ENCODE measurements around the gene LPCAT2.

The LPCAT2 gene

DNA sequence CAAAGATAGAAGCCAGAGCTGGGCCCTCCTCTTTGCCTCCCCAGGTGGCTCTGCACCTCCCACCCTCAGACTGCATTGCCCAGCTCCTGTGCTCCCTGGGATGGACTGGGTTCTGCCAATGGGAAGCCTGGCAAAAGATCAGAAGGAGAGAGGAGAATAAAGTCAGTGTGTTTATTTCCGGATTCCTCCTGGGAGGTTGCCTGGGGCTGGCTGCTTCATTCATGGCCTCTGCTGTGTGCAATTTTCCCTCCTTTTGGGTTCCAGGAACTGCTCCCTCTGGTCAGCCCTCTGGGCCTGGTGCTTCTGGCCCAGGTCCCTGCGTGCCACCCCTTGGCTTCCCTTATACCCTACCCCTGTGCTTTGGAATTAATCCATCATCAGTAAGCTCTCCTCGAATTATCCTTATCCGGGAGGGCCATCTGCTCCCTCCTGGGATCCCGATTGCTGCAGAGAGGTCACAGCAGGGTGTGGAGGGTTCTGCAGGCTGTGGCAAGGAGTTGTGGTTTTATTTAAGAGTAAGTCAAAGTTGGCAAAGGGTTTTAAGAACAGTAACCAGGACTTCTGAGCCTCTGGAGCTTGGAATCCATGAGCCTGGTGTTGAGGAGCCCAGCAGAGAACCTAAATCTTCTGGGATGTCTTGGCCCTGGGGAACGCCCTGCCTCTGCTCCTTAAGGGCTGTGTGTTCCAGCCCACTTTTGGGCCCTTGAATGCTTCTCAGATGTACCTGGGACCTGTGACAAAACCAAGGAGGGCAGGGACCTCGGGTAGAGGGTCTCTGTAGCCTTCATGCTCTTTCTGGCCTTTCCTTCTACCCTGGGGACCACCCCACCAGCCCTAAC is 38.1 kb upstream of the LPCAT2 start:
- FAIRE-seq = no peak
- DNase-seq (ENCODE audit: insufficient read length, low spot score) = no peak

DNA sequence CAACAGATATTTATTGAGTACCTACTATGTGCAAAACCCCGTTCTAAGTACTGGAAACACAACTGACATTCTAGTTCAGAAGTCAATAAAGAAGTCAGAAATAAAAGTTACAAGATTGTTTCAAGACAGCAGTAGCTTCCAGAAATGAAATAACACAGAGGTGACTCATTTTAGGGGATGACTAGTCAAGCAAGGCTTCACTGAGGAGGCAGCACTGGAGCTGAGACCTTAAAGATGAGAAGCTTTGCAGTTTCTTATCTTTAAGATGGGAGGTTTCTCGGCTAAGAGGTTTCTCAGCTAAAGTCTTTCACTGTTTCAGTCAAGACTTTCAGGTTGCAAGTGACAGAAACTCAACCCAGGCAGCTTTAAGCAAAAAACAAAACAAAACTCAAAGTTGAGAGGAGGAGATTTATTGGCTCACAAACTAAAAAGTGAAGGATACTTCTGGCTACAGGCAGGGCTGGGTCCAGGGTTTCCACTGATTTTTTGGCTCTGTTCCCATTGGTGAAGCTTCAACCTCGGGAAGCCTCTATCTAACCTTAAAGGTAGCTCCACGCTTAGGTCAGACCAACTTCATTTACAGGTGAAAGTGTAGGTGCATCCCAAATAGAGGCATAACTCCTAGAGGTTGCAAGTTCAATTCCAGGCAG is 37.3 kb upstream of the LPCAT2 start:
- DNase-seq (ENCODE audit: insufficient read length, low spot score) (no peak), FAIRE-seq (no peak)
- peak; percentile 99 for TF ChIP-seq PAX5 (IDR thresholded peaks at IDR 0.05; ENCODE audit: insufficient read depth, low read length, severe bottlenecking)
- no peak for TF ChIP-seq TAF1 (IDR thresholded peaks at IDR 0.05; ENCODE audit: low read depth, low read length)

More for the DNA sequence above, 38.1 kb upstream of the LPCAT2 start:
- no peak for TF ChIP-seq PAX5 (IDR thresholded peaks at IDR 0.05; ENCODE audit: insufficient read depth, low read length, severe bottlenecking)

DNA sequence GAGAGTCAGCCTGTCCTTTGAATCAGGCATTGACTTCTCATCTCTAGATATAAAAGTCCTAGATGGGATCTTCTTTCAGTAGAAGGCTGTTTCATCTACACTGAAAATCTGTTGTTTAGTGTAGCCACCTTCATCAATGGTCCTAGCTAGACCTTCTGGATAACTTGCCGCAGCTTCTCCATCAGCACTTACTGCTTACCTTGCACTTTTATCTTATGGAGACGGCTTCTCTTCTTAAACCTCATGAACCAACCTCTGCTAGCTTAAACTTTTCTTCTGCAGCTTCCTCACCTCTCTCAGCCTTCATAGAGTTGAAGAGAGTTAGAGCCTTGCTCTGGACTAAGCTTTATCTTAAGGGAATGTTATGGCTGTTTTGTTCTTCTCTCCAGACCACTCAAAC is 35.3 kb upstream of the LPCAT2 start:
- FAIRE-seq (no peak), DNase-seq (ENCODE audit: insufficient read length, low spot score) (no peak)
- TF ChIP-seq POLR2AphosphoS5 (IDR thresholded peaks at IDR 0.05; ENCODE audit: low read depth, low read length) (no peak), POLR2A (IDR thresholded peaks at IDR 0.05; ENCODE audit: low read depth, low read length) (no peak), PAX5 (IDR thresholded peaks at IDR 0.05; ENCODE audit: insufficient read depth, low read length, severe bottlenecking) (no peak)

DNA sequence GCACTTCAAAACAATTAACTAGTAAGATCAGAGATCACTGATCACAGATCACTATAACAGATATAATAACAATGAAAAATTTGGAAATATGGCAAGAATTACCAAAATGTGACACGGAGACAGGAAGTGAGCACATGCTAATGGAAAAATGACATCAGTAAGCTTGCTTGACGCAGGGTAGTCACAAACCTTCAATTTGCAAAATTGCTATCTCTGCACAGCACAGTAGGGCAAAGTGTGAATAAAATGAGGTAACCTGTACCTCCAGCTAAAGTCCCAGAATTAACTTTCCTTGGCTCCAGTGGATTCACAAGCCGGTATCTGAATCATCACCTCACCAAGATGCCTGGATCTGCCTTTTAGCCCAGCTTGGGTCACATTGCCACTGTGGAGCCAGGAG is 34.1 kb upstream of the LPCAT2 start:
- TF ChIP-seq PAX5 (IDR thresholded peaks at IDR 0.05; ENCODE audit: insufficient read depth, low read length, severe bottlenecking) (no peak), TAF1 (IDR thresholded peaks at IDR 0.05; ENCODE audit: low read depth, low read length) (no peak), POLR2AphosphoS5 (IDR thresholded peaks at IDR 0.05; ENCODE audit: low read depth, low read length) (no peak), POLR2A (IDR thresholded peaks at IDR 0.05; ENCODE audit: low read depth, low read length) (no peak), POU2F2 (IDR thresholded peaks at IDR 0.05; ENCODE audit: low read depth, low read length) (no peak), SPI1 (IDR thresholded peaks at IDR 0.05; ENCODE audit: low read depth, low read length) (no peak)
- FAIRE-seq (no peak), DNase-seq (ENCODE audit: insufficient read length, low spot score) (no peak)

DNA sequence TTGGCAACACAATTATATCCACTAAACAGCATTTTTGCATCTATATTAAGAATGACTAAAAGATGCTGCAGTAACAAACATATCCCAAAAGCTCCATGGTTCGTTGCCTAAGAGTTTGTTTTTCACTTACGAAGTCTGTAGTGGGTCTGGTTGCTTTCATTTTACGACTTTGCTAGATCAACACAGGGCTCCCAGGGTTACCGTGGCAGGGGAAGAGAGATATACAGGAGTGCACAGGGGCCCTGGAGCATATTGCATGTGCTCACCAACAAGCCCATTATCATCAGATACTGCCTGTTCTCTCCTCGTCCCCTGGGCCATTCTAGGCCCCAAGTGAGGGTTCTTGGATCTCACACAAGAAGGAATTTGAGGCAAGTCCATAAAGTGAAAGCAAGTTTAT is 33.0 kb upstream of the LPCAT2 start:
- FAIRE-seq (no peak), DNase-seq (ENCODE audit: insufficient read length, low spot score) (no peak)
- TF ChIP-seq TAF1 (IDR thresholded peaks at IDR 0.05; ENCODE audit: low read depth, low read length) = no peak
- no peak for TF ChIP-seq POLR2AphosphoS5 (IDR thresholded peaks at IDR 0.05; ENCODE audit: low read depth, low read length)
- no peak for TF ChIP-seq PAX5 (IDR thresholded peaks at IDR 0.05; ENCODE audit: insufficient read depth, low read length, severe bottlenecking)
- no peak for TF ChIP-seq POU2F2 (IDR thresholded peaks at IDR 0.05; ENCODE audit: low read depth, low read length)
- no peak for TF ChIP-seq SPI1 (IDR thresholded peaks at IDR 0.05; ENCODE audit: low read depth, low read length)
- no peak for TF ChIP-seq POLR2A (IDR thresholded peaks at IDR 0.05; ENCODE audit: low read depth, low read length)

DNA sequence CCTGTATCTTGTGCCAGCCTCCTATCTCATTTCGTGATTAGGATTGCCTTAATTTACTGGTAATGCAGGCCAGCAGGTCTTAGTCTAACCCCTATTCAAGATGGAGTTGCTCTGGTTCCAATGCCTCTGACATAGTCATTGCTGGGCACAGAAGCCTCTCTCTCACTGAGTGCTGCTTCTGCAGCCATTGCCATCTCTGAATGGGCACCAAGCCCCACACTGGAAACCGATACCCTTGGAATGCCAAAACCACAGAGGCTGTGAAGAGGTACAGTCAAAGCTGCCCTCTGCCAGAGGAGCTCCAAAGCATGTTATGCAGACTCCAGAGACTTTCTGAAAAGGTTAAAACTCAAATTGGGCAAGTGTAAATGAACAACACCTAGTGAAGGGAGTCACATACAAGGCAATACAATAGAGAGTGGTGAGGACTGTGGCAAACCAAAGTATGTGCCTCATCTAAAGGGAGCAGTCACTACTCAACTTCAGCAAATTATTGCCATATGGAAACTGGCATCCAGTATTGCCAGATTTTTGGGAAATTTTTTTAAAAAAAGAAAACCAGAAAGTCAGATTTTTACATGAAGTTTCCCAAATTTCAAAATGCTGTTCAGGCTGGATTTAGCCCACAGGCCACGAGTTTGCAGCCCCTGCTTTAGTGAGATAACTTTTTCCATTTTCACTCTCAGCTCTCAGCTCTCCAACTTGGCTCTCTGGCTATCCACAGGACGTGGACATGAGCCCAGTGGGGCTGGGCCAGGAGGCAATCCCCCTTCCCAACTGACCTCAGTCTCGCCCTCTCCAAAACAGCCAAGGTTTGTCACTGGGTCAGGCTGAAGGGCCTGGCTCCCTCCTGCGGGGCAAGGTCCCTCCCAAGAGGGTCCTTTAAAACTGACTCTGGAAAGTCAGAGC is 32.0 kb upstream of the LPCAT2 start:
- TF ChIP-seq POLR2AphosphoS5 (IDR thresholded peaks at IDR 0.05; ENCODE audit: low read depth, low read length) = no peak
- no peak for TF ChIP-seq SPI1 (IDR thresholded peaks at IDR 0.05; ENCODE audit: low read depth, low read length)
- no peak for TF ChIP-seq TAF1 (IDR thresholded peaks at IDR 0.05; ENCODE audit: low read depth, low read length)
- TF ChIP-seq POLR2A (IDR thresholded peaks at IDR 0.05; ENCODE audit: low read depth, low read length) = no peak
- TF ChIP-seq POU2F2 (IDR thresholded peaks at IDR 0.05; ENCODE audit: low read depth, low read length) = no peak
- TF ChIP-seq PAX5 (IDR thresholded peaks at IDR 0.05; ENCODE audit: insufficient read depth, low read length, severe bottlenecking) = no peak
- no peak for DNase-seq (ENCODE audit: insufficient read length, low spot score)
- no peak for FAIRE-seq

DNA sequence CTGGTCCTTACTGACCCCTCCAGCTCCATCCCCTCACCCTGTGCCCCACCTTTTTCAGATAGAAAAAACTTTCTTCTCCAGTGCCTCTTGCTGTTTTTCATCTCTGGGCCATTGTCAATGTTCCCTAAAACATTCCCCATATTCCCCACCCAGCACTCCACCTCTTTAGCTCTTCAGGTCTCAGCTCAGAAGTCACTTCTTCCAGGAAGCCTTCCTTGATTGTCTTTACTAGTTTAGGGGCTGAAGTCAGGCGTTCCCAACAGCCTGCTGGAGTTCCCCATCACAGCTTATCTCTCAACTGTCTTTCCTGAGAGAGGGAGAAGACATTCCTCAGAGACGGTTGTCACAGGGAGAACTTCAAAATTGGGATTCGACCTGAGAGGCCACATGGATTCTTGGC is 31.1 kb upstream of the LPCAT2 start:
- TF ChIP-seq POLR2A (IDR thresholded peaks at IDR 0.05; ENCODE audit: low read depth, low read length) = no peak
- no peak for TF ChIP-seq PAX5 (IDR thresholded peaks at IDR 0.05; ENCODE audit: insufficient read depth, low read length, severe bottlenecking)
- no peak for TF ChIP-seq SPI1 (IDR thresholded peaks at IDR 0.05; ENCODE audit: low read depth, low read length)
- no peak for TF ChIP-seq TAF1 (IDR thresholded peaks at IDR 0.05; ENCODE audit: low read depth, low read length)
- no peak for TF ChIP-seq POLR2AphosphoS5 (IDR thresholded peaks at IDR 0.05; ENCODE audit: low read depth, low read length)
- TF ChIP-seq POU2F2 (IDR thresholded peaks at IDR 0.05; ENCODE audit: low read depth, low read length) = no peak
- FAIRE-seq (no peak), DNase-seq (ENCODE audit: insufficient read length, low spot score) (no peak)

DNA sequence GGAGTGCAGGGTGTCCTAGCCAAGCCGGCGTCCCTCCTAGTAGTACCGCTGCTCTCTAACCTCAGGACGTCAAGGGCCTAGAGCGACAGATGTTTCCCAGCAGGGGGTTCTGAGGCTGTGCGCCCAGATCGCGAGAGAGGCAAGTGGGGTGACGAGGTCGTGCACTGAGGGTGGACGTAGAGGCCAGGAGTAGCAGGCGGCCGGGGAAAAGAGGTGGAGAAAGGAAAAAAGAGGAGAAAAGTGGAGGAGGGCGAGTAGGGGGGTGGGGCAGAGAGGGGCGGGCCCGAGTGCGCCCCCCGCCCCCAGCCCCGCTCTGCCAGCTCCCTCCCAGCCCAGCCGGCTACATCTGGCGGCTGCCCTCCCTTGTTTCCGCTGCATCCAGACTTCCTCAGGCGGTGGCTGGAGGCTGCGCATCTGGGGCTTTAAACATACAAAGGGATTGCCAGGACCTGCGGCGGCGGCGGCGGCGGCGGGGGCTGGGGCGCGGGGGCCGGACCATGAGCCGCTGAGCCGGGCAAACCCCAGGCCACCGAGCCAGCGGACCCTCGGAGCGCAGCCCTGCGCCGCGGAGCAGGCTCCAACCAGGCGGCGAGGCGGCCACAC is 29.9 kb upstream of the LPCAT2 start, which contains the start of gene MMP2:
Gene MMP2 (plus strand): TSS at position 372 of the 603 bp plus-strand sequence. CDS start 282 bp downstream, outside the sequence.
- DNase-seq (ENCODE audit: insufficient read length, low spot score) = no peak
- no peak for FAIRE-seq
- no peak for TF ChIP-seq POU2F2 (IDR thresholded peaks at IDR 0.05; ENCODE audit: low read depth, low read length)
- no peak for TF ChIP-seq TAF1 (IDR thresholded peaks at IDR 0.05; ENCODE audit: low read depth, low read length)
- no peak for TF ChIP-seq POLR2AphosphoS5 (IDR thresholded peaks at IDR 0.05; ENCODE audit: low read depth, low read length)
- TF ChIP-seq SPI1 (IDR thresholded peaks at IDR 0.05; ENCODE audit: low read depth, low read length) = no peak
- TF ChIP-seq PAX5 (IDR thresholded peaks at IDR 0.05; ENCODE audit: insufficient read depth, low read length, severe bottlenecking) = no peak
- TF ChIP-seq POLR2A (IDR thresholded peaks at IDR 0.05; ENCODE audit: low read depth, low read length) = no peak

All from GM12891 (cell line).